GM18517 (cell line): Measurements from ENCODE around the gene WDR18.
A peak's percentile ranks its signal among the peaks of the same experiment; 100 is the strongest.
"Not testable (repeated sequence)": the region's sequence is repeated elsewhere in the genome, so short reads cannot be mapped to it uniquely, and the experiment has no call there.

Experiments
- ATAC-seq: cut with Tn5 transposase; IDR thresholded peaks from one replicate; pipeline ENCODE4 v1.9.1; 2021; ENCODE audit warnings: mild to moderate bottlenecking, moderate library complexity; ENCODE audit not compliant: unreplicated experiment

Gene WDR18

DNA sequence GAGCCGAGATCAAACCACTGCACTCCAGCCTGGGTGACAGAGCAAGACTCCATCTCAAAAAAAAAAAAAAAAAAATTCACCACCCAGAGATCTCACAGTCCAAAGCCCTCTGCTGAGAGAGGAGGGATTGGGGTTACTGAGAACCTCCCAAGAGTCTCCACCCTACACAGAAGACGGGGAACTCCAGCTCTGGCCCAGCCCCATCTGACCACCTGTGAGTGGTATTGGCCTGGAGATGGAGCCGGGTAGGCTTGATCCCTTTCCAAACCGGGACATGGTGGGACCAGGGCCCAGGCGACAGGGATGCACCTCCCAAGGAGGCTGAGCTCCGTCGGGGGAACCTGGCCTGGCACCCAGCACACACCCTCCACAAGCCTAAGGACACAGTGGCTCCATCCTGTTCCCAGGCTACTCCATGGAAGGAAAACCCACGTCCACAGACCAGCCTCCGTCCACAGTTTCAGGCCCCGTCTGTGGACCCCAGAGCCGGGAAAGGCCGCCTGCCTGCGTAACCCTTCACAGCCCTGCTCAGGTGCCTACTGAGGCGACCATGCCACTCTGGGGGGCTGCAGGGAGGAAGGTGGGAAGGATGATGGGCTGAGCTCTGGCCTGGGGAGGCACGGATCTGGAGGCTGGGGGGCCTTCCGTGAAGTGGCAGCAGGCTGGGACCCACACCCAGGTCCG lies 34.9 kb downstream of the WDR18 start:
- no peak for ATAC-seq

GRCh38 chr19:1019616-1019961 lies 35.4 kb downstream of the WDR18 start:
- no peak for ATAC-seq

- no peak for ATAC-seq
These were observed 36.1 kb downstream of the WDR18 start for GRCh38 chr19:1019980-1020867.

DNA sequence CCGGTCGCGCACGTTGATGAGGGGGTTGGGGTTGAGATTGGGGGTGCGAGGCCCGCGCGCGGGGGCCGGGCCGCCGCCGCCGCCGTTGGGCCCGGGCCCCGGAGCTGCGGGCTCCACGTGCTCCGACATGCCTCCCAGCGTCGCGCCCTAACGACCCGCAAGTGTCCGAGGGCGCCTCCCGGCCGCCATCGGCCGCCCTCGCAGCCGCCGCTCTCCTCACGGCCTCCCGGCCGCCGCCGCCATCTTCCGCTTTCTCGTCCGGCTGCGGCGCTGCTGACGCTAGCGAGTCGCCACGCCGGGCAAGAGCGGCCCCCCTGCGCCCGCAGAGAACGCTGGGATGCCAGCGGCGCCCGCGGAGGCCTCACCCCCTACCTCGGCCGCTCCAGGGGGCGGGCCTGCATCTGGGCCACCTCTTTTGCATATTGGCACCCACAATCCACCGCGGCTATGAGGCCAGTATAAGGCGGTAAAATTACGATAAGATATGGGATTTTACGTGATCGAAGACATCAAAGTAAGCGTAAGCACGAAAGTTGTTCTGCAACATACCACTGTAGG lies 36.8 kb downstream of the WDR18 start, which contains the start of gene TMEM259:
Gene TMEM259, minus strand, starts transcription at position 256 of the 558 bp plus-strand sequence. Its CDS starts 127 bp downstream, at position 129.
- peak; percentile 75 for ATAC-seq

DNA sequence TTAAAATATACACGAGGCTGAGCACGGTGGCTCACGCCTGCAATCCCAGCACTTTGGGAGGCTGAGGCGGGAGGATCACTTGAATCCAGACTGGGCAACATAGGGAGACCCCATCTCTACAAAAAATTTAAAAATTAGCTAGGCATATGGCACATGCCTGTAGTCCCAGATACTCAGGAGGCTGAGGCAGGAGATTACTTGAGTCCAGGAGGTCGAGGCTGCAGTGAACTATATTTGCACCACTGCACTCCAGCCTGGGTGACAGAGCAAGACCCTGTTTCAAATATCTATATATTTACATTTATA lies 39.7 kb downstream of the WDR18 start:
- ATAC-seq = not testable (repeated sequence)

GRCh38 chr19:1025080-1025479 lies 40.9 kb downstream of the WDR18 start:
- not testable (repeated sequence) for ATAC-seq

DNA sequence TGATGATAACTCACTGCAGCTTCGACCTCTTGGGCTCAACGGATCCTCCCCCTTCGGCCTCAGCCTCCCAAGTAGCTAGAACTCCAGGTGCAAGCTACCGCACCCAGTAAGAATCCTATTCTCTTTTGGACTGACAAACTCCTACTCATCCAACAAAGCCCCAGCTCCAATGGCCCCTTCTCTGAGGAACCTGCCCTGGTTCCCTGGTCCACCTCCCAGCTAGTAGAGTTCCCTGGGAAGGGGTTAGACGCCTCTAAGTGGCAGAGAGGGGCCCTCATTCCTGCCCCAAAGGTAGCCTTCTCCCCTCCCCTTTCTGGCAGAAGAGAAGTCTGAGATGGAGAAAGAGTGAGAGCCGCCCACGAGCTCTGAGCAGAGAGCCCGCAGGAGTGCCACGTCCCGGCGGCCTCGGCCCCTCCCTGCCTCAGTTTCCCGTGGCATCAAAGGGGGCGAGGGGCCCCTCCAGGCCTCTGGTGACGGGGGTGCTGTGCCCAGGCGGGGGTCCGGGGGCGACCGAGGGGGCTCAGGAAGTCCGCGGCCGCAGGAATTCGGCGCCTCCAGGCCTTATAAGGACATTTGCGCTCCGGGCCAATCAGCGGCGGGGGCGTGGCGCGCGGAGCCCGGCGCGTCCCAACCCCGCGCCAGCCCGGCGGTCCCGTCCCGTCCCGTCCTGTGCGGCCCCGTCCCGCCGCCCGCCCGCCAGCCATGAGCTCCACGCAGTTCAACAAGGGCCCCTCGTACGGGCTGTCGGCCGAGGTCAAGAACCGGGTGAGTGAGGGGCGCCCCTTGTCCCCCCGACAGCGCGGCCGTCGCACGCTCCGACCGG lies 42.0 kb downstream of the WDR18 start, which contains the start of gene CNN2:
Gene CNN2, plus strand, starts transcription at position 649 of the 823 bp plus-strand sequence. Its CDS starts 54 bp downstream, at position 703.
- ATAC-seq = no peak

DNA sequence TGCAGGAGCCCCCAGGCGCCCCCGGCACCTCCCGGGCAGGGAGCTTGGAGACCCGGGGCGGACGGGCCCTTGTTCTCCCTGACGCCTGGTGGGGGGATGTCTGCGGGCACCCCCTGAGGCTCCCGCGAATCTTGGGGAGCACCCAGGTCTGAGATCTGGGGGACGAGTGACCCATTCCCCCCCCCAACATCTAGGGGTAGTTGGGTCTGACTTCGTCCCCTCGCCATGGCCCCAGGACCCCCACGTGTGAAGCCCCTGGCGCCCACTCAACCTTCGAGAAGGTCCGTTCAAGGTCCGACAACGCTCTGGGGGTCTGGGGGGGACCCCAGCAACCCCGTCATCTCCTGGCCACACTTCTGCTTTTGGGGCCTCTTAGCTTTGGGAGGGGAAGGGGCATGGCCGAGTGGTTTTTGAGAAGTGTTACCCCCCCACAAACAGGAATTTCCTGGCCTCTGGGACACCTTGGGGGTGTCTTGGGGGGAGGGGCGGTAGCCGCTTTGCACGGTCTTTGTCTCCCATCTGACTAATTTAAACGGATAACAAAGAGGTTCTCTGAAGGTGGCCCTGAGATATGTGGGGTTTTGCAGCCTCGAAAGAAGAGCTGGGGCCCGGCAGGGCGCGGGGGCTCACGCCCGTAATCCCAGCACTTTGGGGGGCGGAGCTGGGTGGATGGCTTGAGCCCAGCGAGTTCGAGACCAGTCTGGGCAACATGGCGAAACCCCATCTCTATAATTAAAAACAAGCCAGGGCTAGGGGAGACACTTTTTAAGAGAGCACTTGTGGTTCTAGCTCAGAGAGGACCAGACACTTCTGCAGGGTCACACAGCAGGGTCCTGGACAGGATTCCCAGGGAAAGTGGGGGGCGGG lies 42.9 kb downstream of the WDR18 start:
- ATAC-seq = no peak

DNA sequence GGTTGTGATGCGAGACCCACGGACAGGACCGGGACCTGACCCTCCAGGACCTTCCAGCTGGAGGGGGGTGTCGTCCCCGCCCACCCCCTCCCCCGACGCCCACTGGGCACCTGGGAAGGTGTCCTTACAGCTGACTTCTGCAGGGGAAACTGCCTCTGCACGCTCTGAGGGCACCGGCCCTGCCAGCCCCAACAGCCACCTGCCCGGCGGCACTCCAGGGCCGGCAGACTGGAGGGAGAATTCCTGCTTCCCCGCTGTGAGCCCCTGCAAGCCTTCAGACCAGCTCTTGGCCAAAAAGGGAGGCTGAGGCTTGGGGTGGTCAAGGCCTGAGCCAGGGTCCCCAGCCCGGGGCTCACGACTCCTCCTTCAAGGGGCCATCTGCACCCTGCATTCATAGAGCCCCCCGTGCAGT lies 43.5 kb downstream of the WDR18 start:
- ATAC-seq = no peak

GRCh38 chr19:1028062-1028926 lies 44.1 kb downstream of the WDR18 start:
- ATAC-seq = no peak

- ATAC-seq = no peak
These were observed 48.2 kb downstream of the WDR18 start for GRCh38 chr19:1032264-1032867.

GRCh38 chr19:1035998-1036621 lies 52.0 kb downstream of the WDR18 start:
- ATAC-seq = no peak

DNA sequence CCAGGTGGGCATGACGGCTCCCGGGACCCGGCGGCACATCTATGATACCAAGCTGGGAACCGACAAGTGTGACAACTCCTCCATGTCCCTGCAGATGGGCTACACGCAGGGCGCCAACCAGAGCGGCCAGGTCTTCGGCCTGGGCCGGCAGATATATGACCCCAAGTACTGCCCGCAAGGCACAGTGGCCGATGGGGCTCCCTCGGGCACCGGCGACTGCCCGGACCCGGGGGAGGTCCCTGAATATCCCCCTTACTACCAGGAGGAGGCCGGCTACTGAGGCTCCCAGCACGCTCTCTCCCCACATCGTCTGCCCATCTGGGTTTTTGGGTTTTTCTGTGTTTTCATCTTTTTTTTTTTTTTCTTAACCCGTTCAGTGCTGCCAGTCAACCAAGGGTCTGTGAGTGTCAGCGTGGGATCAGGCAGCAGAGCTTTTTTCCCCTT lies 53.5 kb downstream of the WDR18 start:
- no peak for ATAC-seq

DNA sequence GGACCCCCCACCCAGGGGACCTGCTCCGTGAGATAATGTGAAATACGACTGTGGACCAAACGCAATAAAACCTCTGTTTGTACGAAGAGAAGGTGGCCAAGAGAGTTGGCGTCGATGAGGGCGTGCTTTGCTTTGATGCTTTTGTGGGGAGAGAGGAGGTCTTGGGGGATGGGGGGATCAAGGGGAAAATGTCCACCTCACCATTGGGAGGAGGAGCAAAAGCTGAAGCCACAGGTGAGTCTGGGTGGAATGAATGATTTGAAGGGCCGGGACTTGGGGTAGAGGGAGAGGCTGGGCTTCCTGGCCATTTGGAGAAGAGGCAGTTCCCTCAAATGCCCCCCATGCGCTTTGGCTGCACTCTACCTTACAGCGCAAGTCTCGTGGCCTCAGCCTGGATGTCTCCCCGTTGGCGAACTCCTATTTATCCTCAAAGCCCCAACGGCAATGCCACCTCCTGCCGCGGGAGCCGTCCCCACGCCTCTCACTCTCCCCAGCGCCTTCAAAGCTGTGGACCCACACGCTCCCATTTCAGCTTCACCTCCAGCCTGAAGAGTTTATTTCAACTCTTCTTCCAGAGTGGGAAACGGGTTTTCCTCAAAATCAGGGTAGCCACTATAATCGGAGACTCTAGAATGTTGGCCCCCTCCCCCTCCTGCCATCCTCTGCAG lies 55.0 kb downstream of the WDR18 start:
- no peak for ATAC-seq

GRCh38 chr19:1039646-1040475 lies 55.7 kb downstream of the WDR18 start, which contains the start of gene ABCA7:
Gene ABCA7 (plus strand): TSS chr19:1040107. CDS start chr19:1041362, 1,255 bp downstream.
- ATAC-seq = peak; percentile 65

DNA sequence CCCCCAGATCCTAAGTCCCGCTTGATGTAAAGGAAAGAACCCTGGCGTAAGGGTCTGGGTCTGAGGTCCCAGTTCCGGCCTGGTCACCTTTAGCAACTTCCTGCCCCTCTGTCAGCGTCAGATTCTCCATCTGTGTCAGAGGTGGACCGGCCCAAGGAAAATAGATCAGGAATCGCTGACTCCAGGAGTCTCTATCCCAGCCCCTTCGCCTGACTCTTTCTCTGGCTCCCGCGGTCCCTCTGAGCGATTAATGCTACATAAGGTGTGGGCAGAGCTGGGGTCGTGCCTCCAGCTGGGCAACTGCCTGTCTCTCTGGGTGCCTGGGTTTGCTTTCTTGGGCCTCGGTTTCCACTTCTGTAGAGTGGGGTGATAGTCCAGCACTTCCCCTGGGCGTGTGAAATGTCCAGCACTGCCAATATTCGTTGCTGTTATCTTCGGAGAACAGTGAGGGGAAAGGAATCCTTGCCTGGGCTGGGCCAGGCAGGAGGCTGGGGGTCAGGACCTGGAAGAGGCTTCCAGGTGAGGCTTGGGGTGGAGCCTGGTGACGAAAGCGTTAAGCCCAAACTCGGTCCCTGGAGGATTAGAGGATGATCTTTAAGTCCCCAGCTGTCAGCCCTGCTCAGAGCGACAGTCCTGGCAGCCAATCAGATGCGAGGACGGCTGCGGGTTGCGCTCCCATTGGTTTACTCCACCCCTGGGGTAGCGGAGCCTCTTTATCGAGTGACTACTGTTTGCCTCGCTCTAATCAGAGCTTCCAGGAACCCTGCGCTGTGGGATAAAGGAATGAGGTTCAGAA lies 56.5 kb downstream of the WDR18 start:
- no peak for ATAC-seq
